ENCODE data around the gene FRAS1. TPM values are rescaled to one million over a fixed set of nuclear protein-coding genes. Genes with fewer than 3 reads are reported as not detected.

Gene FRAS1
- total RNA-seq, 1 donor from 2014 or later, result 28.4 TPM

DNA sequence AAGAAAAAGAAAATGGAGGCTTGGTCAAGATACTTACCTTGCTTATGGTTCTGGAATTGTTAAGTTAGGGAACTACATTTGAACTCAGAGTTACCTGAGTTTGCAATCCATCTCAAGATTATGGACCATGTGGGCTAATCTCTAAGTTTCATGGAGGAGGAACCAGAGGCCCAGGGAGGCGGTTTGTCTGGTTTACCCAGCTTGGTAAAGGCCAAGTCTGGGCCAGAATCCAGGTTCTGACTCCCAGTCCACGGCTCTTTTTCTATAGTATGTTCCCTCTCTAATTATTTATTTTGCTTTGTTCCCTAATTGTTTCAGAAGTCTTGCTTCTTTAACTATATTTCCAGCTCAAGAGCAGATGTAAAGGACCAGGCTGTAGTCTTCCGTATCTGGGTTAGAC is 168.1 kb downstream of the FRAS1 start:
- H3K27me3 ChIP-seq (ENCODE audit: control insufficient read depth, insufficient read depth, low read length), result no peaks in the 10 kb centered on the region

DNA sequence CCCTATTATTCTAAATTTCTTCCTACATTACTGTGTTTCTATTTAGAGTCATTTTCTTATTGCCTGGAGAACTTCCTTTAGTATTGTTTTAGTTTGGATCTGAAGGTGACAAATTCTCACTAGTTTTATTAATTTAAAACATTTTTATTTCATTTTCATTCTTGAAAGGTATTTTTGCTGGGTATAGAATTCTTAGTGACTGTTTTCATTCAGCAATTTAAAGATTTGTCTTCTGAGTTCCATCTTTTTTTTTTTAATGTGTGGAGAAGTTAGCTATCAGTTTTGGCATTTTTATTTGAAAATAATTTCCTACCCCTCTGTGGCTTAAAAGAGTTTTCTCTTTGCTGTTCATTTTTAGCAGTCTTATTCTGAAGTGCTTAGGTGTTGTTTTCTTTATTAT is 169.2 kb downstream of the FRAS1 start:
- Histone ChIP-seq H3K4me3 (ENCODE audit: low read depth, low read length) (no peak overlapping the region), H3K27me3 (ENCODE audit: control insufficient read depth, insufficient read depth, low read length) (no peaks in the 10 kb centered on the region), H3K36me3 (ENCODE audit: control insufficient read depth, insufficient read depth, low read length) (no peaks in the 10 kb centered on the region)
- no peak for DNase-seq (ENCODE audit: low read depth)
- TF ChIP-seq, protein P1, sequence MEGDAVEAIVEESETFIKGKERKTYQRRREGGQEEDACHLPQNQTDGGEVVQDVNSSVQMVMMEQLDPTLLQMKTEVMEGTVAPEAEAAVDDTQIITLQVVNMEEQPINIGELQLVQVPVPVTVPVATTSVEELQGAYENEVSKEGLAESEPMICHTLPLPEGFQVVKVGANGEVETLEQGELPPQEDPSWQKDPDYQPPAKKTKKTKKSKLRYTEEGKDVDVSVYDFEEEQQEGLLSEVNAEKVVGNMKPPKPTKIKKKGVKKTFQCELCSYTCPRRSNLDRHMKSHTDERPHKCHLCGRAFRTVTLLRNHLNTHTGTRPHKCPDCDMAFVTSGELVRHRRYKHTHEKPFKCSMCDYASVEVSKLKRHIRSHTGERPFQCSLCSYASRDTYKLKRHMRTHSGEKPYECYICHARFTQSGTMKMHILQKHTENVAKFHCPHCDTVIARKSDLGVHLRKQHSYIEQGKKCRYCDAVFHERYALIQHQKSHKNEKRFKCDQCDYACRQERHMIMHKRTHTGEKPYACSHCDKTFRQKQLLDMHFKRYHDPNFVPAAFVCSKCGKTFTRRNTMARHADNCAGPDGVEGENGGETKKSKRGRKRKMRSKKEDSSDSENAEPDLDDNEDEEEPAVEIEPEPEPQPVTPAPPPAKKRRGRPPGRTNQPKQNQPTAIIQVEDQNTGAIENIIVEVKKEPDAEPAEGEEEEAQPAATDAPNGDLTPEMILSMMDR (IDR thresholded peaks at IDR 0.05; ENCODE audit: insufficient read depth, low read length, poor library complexity, severe bottlenecking), result no peak

More for the DNA sequence above, 168.1 kb downstream of the FRAS1 start:
- no peak for DNase-seq (ENCODE audit: low read depth)
- no peaks in the 10 kb centered on the region for H3K36me3 ChIP-seq (ENCODE audit: control insufficient read depth, insufficient read depth, low read length)
- TF ChIP-seq, protein P1 (IDR thresholded peaks at IDR 0.05; ENCODE audit: insufficient read depth, low read length, poor library complexity, severe bottlenecking), result no peak
- H3K4me3 ChIP-seq (ENCODE audit: low read depth, low read length), result no peak overlapping the region

DNA sequence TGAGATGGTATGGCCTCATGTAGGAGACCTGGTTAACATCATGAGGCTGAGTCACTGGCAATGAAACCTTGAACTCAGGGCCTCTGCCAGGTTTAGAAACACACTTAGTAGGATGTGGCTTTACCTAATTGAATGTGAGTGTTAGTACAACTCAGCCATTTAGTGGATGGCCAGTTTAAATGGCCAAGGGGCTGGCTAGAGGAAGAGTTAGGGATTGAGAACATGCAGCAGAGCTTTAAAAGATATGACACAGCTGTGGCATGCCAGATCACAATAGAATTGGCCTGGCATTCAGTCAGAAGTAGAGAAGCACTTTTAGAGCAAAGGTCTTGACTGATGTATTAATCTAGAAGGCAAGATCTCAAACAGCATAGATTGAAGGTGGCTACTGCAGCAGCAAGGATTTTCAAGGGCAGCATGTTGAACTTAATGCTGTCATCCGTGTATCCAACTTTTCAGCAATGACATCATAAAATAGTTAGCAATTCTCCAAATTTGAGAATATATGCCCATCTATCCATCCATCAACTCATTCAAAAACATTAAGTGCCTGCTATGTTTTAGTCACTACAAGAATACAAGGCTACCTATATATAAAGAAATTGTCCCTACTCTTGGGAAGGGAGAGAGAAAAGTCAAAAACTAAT is 170.4 kb downstream of the FRAS1 start:
- TF ChIP-seq, protein P1 (IDR thresholded peaks at IDR 0.05; ENCODE audit: insufficient read depth, low read length, poor library complexity, severe bottlenecking), result no peak
- no peak for DNase-seq (ENCODE audit: low read depth)
- Histone ChIP-seq H3K4me3 (ENCODE audit: low read depth, low read length) (no peak overlapping the region), H3K36me3 (ENCODE audit: control insufficient read depth, insufficient read depth, low read length) (no peaks in the 10 kb centered on the region), H3K27me3 (ENCODE audit: control insufficient read depth, insufficient read depth, low read length) (no peaks in the 10 kb centered on the region)

DNA sequence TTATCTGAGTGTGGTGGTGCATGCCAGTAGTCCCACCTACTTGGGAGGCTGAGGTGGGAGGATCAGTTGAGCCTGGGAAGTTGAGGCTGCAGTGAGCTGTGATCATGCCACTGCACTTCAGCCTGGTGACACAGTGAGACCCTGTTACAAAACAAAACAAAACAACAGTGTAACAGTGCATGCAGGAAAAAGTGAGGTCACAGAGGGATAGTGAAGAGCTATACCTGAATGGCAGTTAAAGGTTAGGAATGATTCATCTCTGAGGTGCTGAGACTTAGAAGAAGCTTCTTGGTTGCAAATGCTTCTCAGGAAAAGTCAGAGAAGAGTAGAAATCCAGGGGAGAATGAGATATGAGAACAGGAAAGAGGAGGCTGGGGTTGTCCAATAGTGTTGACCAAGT is 178.7 kb downstream of the FRAS1 start:
- TF ChIP-seq, protein P1 (IDR thresholded peaks at IDR 0.05; ENCODE audit: insufficient read depth, low read length, poor library complexity, severe bottlenecking), result no peak
- no peak for DNase-seq (ENCODE audit: low read depth)

DNA sequence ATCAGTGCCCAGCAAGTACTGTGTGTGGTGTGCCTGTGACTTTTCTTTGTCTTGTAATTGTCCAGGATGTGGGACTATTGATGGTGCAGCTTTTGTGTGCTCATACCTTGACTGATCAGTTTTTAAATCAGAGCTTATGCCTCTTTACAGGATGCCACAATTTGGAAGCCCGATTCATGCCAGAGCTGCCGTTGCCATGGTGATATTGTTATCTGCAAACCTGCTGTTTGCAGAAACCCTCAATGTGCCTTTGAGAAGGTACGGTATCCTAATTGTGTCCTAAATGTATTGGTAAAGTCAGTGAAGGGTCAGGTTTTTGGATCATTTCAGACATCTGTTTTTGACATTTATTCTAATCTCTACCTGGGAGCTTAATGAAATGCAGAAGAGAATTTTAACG is 180.2 kb downstream of the FRAS1 start:
- Histone ChIP-seq H3K27me3 (ENCODE audit: control insufficient read depth, insufficient read depth, low read length) (no peaks in the 10 kb centered on the region), H3K4me3 (ENCODE audit: low read depth, low read length) (no peak overlapping the region), H3K36me3 (ENCODE audit: control insufficient read depth, insufficient read depth, low read length) (no peaks in the 10 kb centered on the region)
- no peak for DNase-seq (ENCODE audit: low read depth)
- TF ChIP-seq, protein P1 (IDR thresholded peaks at IDR 0.05; ENCODE audit: insufficient read depth, low read length, poor library complexity, severe bottlenecking), result no peak

More for the DNA sequence above, 178.7 kb downstream of the FRAS1 start:
- H3K27me3 ChIP-seq (ENCODE audit: control insufficient read depth, insufficient read depth, low read length), result no peaks in the 10 kb centered on the region
- H3K36me3 ChIP-seq (ENCODE audit: control insufficient read depth, insufficient read depth, low read length), result no peaks in the 10 kb centered on the region
- H3K4me3 ChIP-seq (ENCODE audit: low read depth, low read length), result no peak overlapping the region

DNA sequence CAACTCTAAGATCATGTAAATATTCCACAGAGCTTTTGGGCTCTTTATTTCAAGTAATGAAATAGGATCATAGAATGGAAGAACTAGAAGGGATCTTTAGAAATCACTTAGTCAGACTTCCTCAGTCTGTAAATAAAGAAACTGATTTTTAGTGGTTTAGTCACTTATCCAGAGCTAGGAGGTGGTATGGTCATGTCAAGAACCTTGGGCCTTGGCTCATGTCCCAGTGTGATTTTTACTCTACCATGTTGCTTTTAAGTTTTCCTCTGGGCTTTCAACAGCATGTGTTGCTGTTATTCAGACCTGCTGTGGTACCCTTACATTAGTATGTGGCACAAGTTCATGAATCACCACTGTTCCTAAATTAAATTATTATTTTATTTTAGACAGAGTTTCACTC is 184.9 kb downstream of the FRAS1 start:
- DNase-seq (ENCODE audit: low read depth), result no peak
- no peaks in the 10 kb centered on the region for H3K27me3 ChIP-seq (ENCODE audit: control insufficient read depth, insufficient read depth, low read length)
- TF ChIP-seq, protein P1 (IDR thresholded peaks at IDR 0.05; ENCODE audit: insufficient read depth, low read length, poor library complexity, severe bottlenecking), result no peak
- no peak overlapping the region for H3K4me3 ChIP-seq (ENCODE audit: low read depth, low read length)
- H3K36me3 ChIP-seq (ENCODE audit: control insufficient read depth, insufficient read depth, low read length), result no peaks in the 10 kb centered on the region
